ENCODE data around the gene ATP8A1. TPM values are rescaled to one million over a fixed set of nuclear protein-coding genes. Genes with fewer than 3 reads are reported as not detected.

Gene ATP8A1
- 10 to 100 TPM; 28.3 to 31.4 TPM for total RNA-seq

DNA sequence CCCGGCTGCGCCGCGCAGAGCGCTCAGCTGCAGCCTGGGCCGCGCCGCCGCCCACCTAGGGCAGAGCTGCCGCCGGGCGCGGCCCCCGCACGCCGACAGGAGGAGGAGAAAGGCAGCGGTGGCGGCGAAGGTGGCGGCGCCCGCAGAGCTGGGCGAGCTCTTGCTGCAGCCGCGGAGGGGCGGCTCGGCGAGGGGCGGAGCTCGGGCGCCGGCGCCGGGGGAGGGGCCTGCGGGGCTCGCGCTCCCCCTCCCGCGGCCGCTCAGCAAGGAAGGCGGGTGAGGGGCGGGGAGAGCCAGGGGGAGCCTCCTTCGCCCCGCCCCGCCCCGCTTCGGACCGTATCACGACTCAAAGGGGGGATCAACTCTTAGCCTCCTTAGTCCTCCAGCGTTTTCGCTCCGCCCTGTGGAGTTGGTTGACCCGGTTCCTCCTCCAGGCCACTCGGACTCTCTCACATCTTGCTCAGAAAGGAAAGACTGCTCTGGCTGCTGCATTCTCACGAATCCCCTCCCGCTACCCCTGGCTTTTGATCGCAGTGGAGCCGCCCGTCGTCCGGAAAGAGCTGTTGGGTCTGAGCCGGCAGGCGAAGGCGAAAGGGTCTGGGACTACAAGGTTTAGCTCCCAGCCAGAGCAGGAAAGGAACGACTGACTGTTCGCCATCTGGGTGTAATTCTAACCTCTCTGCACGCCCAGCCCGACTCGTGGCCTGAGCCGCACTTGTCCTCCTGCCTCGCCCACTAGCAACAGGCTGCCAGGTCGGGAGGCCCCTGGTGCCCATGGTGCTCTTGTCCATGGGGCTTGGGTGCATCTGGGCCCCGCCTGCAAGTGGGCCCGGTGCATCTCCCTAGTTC, at the start of gene ATP8A1:
Gene ATP8A1, minus strand, starts transcription at position 162 of the 849 bp plus-strand sequence. CDS start 232 bp downstream, outside the sequence.

DNA sequence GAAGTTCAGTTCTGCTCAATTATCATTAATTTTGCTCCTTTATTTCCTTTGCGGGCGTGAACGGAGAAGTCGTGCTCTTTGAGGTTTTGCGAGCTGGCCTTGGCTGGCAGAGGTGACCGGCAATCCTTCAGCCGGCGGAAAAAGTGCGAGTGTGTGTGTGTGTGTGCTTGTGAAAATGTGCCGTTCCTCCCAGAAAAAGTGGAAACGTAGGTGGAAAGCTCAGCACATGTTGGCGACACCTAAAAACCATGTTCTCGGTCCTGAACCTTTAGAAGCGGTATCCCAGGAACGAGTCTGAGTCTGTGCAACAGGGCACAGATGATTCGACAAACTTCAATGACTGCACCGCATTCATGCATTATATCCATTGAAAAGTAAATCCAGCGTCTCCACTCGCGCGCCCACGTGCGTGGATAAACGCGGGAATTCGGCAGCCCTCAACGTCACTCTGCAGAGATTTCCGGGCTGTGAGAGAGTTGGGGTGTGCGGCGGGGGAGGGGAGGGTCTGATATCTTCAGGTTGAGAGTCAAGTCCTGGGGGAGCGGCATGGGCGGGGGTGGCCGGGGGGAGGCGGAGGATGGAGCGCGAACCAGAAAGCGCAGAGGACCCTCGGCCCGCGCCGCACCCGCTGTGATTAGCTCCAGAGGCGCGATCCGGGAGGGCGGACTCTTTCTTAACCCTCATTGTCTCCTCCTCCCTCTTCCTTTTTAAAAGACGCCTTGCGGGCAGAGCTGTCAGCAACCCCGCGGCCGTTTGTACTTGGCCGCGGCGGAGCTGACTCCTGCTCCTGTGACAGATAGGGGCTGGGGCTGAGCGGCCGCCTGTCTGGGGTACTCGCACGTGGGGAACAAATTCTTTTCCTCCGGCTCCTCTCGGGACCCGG, 259.9 kb downstream of the ATP8A1 start, which contains the start of gene SHISA3:
Gene SHISA3, plus strand, starts transcription at position 737 of the 883 bp plus-strand sequence. CDS start 569 bp downstream, outside the sequence.

Other genes with a start within 250 kb of the ATP8A1 start
- not detected for gene GRXCR1, start 235.6 kb upstream of the ATP8A1 start, total RNA-seq

All from activated naive CD4-positive, alpha-beta T cell treated with anti-CD3 and anti-CD28 coated beads, Interleukin-2, amount 10 ng/mL, durations not matched to agents 5 hours and 36 hours (primary cell).